CD14-positive monocyte (primary cell): ENCODE measurements around the gene KCNMA1. TPM values are rescaled to one million over a fixed set of nuclear protein-coding genes. Genes with fewer than 3 reads are reported as not detected.

Experiments used
- DNase-seq, 3 donors: peaks; one replicate each; pipeline ENCODE4 v3.0.0-alpha.2; 2011 to 2022
- H2AFZ ChIP-seq: 2 replicates; pipeline ENCODE4 v1.6.0; 2012; ENCODE audit warnings: mild to moderate bottlenecking, low read depth, low read length, inconsistent platforms; ENCODE audit not compliant: insufficient read depth, poor library complexity, severe bottlenecking
- H3K27ac ChIP-seq, 2 donors: 1 replicate in 1 of 2; 2 replicates in 1 of 2; pipeline ENCODE4 v1.5.1; 2012 to 2013; ENCODE audit warnings: low read length in 2 of 2, control low read depth in 1 of 2, inconsistent platforms in 1 of 2, low read depth in 1 of 2, mild to moderate bottlenecking in 1 of 2
- H3K27me3 ChIP-seq, 2 donors: one replicate each; pipeline versions ENCODE4 v1.6.0 to v1.6.1; 2011 to 2013; ENCODE audit warnings: low read length in 2 of 2; ENCODE audit not compliant: control insufficient read depth in 2 of 2, insufficient read depth in 2 of 2
- H3K36me3 ChIP-seq, 2 donors: replicated peaks in 1 of 2; 1 replicate in 1 of 2; 2 replicates in 1 of 2; pipeline versions ENCODE4 v1.5.1 to v1.6.1; 2012 to 2013; ENCODE audit warnings: low read length in 2 of 2, control low read depth in 1 of 2, inconsistent platforms in 1 of 2, mild to moderate bottlenecking in 1 of 2; ENCODE audit not compliant: insufficient read depth in 2 of 2, control insufficient read depth in 1 of 2
- H3K4me1 ChIP-seq, 2 donors: 1 replicate in 1 of 2; 2 replicates in 1 of 2; pipeline versions ENCODE4 v1.5.1 to v1.6.1; 2012 to 2013; ENCODE audit warnings: low read length in 2 of 2, control low read depth in 1 of 2, inconsistent platforms in 1 of 2, mild to moderate bottlenecking in 1 of 2, moderate library complexity in 1 of 2; ENCODE audit not compliant: insufficient read depth in 2 of 2, control insufficient read depth in 1 of 2
- H3K4me2 ChIP-seq: replicated peaks from 2 replicates; pipeline ENCODE3; 2012; ENCODE audit warnings: low read length, moderate library complexity, mild to moderate bottlenecking; ENCODE audit not compliant: poor library complexity, severe bottlenecking; ENCODE audit errors: extremely low read depth
- H3K4me3 ChIP-seq, 3 experiments: fragments of 200-600 bp in 1 of 3; sonication (generic) in 1 of 3; replicated peaks in 1 of 3; 1 replicate in 2 of 3; 2 replicates in 1 of 3; pipeline ENCODE4 v1.5.1; 2011 to 2013; ENCODE audit warnings: low read length in 3 of 3, mild to moderate bottlenecking in 3 of 3, control low read depth in 2 of 3, low read depth in 2 of 3, inconsistent platforms in 1 of 3, moderate library complexity in 1 of 3
- H3K79me2 ChIP-seq: 2 replicates; pipeline ENCODE4 v1.6.0; 2012; ENCODE audit warnings: mild to moderate bottlenecking, control low read depth, inconsistent platforms, low read length, moderate library complexity; ENCODE audit not compliant: insufficient read depth
- H3K9ac ChIP-seq: 2 replicates; pipeline ENCODE4 v1.6.0; 2017; ENCODE audit warnings: low read length, mild to moderate bottlenecking; ENCODE audit not compliant: insufficient read depth, poor library complexity, severe bottlenecking
- H3K9me3 ChIP-seq, 2 donors: replicated peaks in 1 of 2; 1 replicate in 1 of 2; 2 replicates in 1 of 2; pipeline versions ENCODE4 v1.5.1 to v1.6.1; 2012 to 2013; ENCODE audit warnings: low read length in 2 of 2, control low read depth in 1 of 2; ENCODE audit not compliant: control insufficient read depth in 1 of 2, insufficient read depth in 1 of 2
- H4K20me1 ChIP-seq: 2 replicates; pipeline ENCODE4 v1.6.0; 2012; ENCODE audit warnings: mild to moderate bottlenecking, low read length, control low read depth, moderate library complexity; ENCODE audit not compliant: insufficient read depth
- H3K27ac Mint-ChIP-seq, 7 donors: one replicate each; pipeline ENCODE4 v1.8.0; 2020; ENCODE audit warnings: mild to moderate bottlenecking in 7 of 7, mixed read lengths in 7 of 7, moderate library complexity in 6 of 7, inconsistent platforms in 2 of 7
- H3K27me3 Mint-ChIP-seq, 3 donors: one replicate each; pipeline ENCODE4 v1.8.0; 2021 to 2022; ENCODE audit warnings: low read depth in 3 of 3, mild to moderate bottlenecking in 3 of 3, mixed read lengths in 3 of 3, moderate library complexity in 3 of 3, inconsistent platforms in 1 of 3
- H3K36me3 Mint-ChIP-seq, 2 donors: one replicate each; pipeline ENCODE4 v1.8.0; 2020; ENCODE audit warnings: mixed read lengths in 2 of 2, inconsistent platforms in 1 of 2, mild to moderate bottlenecking in 1 of 2
- H3K4me1 Mint-ChIP-seq: one replicate; pipeline ENCODE4 v1.8.0; 2020; ENCODE audit warnings: mild to moderate bottlenecking, mixed read lengths
- H3K4me3 Mint-ChIP-seq, 2 donors: one replicate each; pipeline ENCODE4 v1.8.0; 2020; ENCODE audit warnings: mild to moderate bottlenecking in 2 of 2, mixed read lengths in 2 of 2, moderate library complexity in 1 of 2
- H3K9me3 Mint-ChIP-seq, 7 donors: one replicate each; pipeline ENCODE4 v1.8.0; 2020 to 2022; ENCODE audit warnings: mixed read lengths in 7 of 7, mild to moderate bottlenecking in 6 of 7, moderate library complexity in 6 of 7, inconsistent platforms in 2 of 7
- CTCF ChIP-seq: fragments of 200-600 bp; IDR thresholded peaks from one replicate; pipeline ENCODE4 v1.8.0; 2022; ENCODE audit warnings: antibody characterized with exemption, mild to moderate bottlenecking
- WGBS: methylation state at CpG from one replicate; pipeline ENCODE4 v1.1.5; 2013; ENCODE audit warnings: missing lambda C conversion rate; ENCODE audit not compliant: insufficient coverage; 5-methylcytosine and 5-hydroxymethylcytosine counted together
- intact Hi-C, 2 donors: fragments of 100-400 bp; cut with micrococcal nuclease; formaldehyde crosslinking; loops; one replicate each; pipeline versions ENCODE4 v1.15.0 to v1.15.1; 2023
- polyA plus RNA-seq, 3 donors: library from polyadenylated mRNA; depleted of rRNA in 1 of 3; unstranded in 2 of 3; stranded (reverse) in 1 of 3; fragments of 300-500 nt in 2 of 3; fragments of >200 nt in 1 of 3; fragmentation: Illumina TruSeq in 2 of 3; gene quantifications; 1 replicate in 2 of 3; 2 replicates in 1 of 3; pipeline ENCODE4 v1.2.3, GENCODE V29; 2012 to 2021

Gene KCNMA1
- polyA plus RNA-seq, 3 donors: 0.11 to 1.0 TPM; not detected in 1

GRCh38 chr10:77417806-77418640 lies 219.6 kb downstream of the KCNMA1 start:
- intact Hi-C loops: no loop called here
- Histone ChIP-seq H3K9me3 (no peaks in the 10 kb centered on the region), H3K27me3 (peaks cover 0 to 4% of the 10 kb centered on the region in 2 donors), H3K4me3 (no peak overlapping the region), H4K20me1 (no peaks in the 10 kb centered on the region), H2AFZ (no peak overlapping the region), H3K4me2 (no peak overlapping the region), H3K36me3 (no peaks in the 10 kb centered on the region), H3K27ac (no peak overlapping the region), H3K79me2 (no peaks in the 10 kb centered on the region), H3K4me1 (no peaks in the 10 kb centered on the region), H3K9ac (no peak overlapping the region)
- no peaks in the 10 kb centered on the region for H3K36me3 Mint-ChIP-seq
- 85% methylated on average over 6 of the region's 11 CpGs for WGBS
- no peaks in the 10 kb centered on the region for H3K9me3 Mint-ChIP-seq
- H3K27me3 Mint-ChIP-seq: peaks cover 4 to 11% (median 9%) of the 10 kb centered on the region in 3 donors
- DNase-seq: no peak
- no peaks in the 10 kb centered on the region for H3K4me1 Mint-ChIP-seq
- no peak overlapping the region for H3K27ac Mint-ChIP-seq
- no peak overlapping the region for H3K4me3 Mint-ChIP-seq
- TF ChIP-seq CTCF: no peak

- Histone ChIP-seq H4K20me1 (no peaks in the 10 kb centered on the region), H3K27me3 (peaks cover 0 to 2% of the 10 kb centered on the region in 2 donors), H3K4me2 (no peak overlapping the region), H3K4me3 (no peak overlapping the region), H3K9me3 (no peaks in the 10 kb centered on the region), H3K9ac (no peak overlapping the region), H3K27ac (no peak overlapping the region), H2AFZ (no peak overlapping the region), H3K36me3 (no peaks in the 10 kb centered on the region), H3K79me2 (no peaks in the 10 kb centered on the region), H3K4me1 (no peaks in the 10 kb centered on the region)
- Mint-ChIP-seq H3K36me3 (no peaks in the 10 kb centered on the region), H3K27ac (no peak overlapping the region), H3K27me3 (peaks cover 4 to 11% (median 11%) of the 10 kb centered on the region in 3 donors), H3K4me3 (no peak overlapping the region), H3K4me1 (no peaks in the 10 kb centered on the region), H3K9me3 (no peaks in the 10 kb centered on the region)
- intact Hi-C loops: no loop called here
- no peak for TF ChIP-seq CTCF
- WGBS: 84% methylated on average over 5 of the region's 5 CpGs
- no peak for DNase-seq
These were observed 220.2 kb downstream of the KCNMA1 start for GRCh38 chr10:77417359-77417758.
